22Rv1 (cell line): ENCODE measurements around the gene KIF26B.

Source experiments
- H3K27ac ChIP-seq: fragments of 450-650 bp; 2 replicates; pipeline ENCODE4 v1.5.1; 2017
- CTCF ChIP-seq: fragments of 450-650 bp; IDR thresholded peaks from 2 replicates; pipeline ENCODE4 v1.5.1; 2017; ENCODE audit warnings: mild to moderate bottlenecking
- ZFX ChIP-seq: fragments of 450-650 bp; IDR thresholded peaks from 2 replicates; pipeline ENCODE4 v1.6.1; 2017; ENCODE audit warnings: antibody characterized with exemption, borderline replicate concordance

The KIF26B gene

GRCh38 chr1:245453541-245453940 lies 298.8 kb downstream of the KIF26B start:
- H3K27ac ChIP-seq: no peak overlapping the region
- TF ChIP-seq ZFX (no peak), CTCF (no peak)

GRCh38 chr1:245454051-245454450 lies 299.3 kb downstream of the KIF26B start:
- TF ChIP-seq CTCF: no peak
- TF ChIP-seq ZFX: no peak
- H3K27ac ChIP-seq: no peak overlapping the region

- no peak for TF ChIP-seq CTCF
- no peak for TF ChIP-seq ZFX
- no peak overlapping the region for H3K27ac ChIP-seq
These were observed 302.8 kb downstream of the KIF26B start for GRCh38 chr1:245457562-245457961.

GRCh38 chr1:245458234-245458633 lies 303.4 kb downstream of the KIF26B start:
- H3K27ac ChIP-seq: no peak overlapping the region
- no peak for TF ChIP-seq CTCF

- H3K27ac ChIP-seq: no peak overlapping the region
- no peak for TF ChIP-seq ZFX
- no peak for TF ChIP-seq CTCF
These were observed 304.0 kb downstream of the KIF26B start for GRCh38 chr1:245458761-245459174.

GRCh38 chr1:245459621-245460020 lies 304.8 kb downstream of the KIF26B start:
- TF ChIP-seq ZFX (no peak), CTCF (no peak)
- H3K27ac ChIP-seq: no peak overlapping the region

GRCh38 chr1:245461681-245462080 lies 306.9 kb downstream of the KIF26B start:
- no peak for TF ChIP-seq CTCF
- no peak for TF ChIP-seq ZFX
- H3K27ac ChIP-seq: no peak overlapping the region
